Cortex of kidney (tissue), 1 donor: ENCODE results near the gene IDI1.

Experiments used
- DNase-seq: peaks from one replicate; lab custom pipeline; 2025; lab: John Stamatoyannopoulos, UW

Gene IDI1

DNA sequence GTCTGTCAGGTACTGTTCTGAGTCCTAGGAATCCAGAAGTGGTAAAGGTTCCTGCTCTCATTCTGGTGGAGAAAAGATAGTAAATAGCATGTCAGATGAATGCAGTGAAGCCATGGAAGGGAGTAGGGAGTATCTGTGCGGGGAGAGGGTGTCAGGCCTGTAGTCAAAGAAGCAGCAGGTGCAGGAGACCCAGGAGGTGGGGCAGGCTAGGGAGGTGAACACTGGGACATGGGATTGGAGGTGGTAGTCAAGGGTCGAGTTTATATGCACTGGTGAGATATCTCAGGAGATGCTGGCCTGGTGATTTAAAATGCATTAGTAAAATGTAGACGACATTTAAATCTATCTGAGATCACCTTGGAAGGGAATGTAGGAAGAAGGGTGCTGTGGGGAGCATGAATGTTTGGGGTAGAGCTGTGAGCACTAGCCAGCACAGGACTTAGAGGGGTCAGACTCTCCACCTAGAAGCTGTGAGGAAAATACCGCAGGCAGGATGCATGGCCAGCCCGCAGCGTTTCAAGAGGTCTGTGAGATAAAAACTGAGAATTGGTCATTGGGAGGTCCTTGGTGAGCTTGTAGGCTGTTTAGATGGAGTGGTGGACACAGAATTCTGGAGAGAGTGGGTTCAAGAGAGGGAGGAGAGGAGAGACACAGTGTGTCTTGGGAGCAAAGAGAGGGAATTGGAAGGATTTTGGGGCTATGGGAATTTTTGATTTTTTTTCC is 53.9 kb downstream of the IDI1 start:
- DNase-seq: no peak

DNA sequence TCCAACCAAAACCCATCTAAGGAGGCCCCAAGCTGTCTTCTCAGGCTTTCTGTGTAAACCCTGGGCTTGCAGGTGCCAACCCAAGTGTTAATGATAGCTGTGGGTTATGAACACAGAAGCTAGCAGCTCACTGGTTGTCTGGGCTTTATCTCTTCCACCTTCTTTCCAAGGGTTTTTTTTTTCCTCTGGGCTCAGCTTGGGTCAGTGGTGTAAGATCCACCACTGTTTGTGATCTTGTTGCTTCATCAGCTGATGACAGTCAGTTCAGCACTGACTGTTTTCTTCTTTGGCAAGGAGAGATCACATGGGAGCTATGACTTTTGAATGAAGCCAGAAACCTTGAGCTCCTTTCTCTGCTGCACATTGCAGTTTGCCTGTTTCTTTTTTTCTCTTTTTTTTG is 56.0 kb downstream of the IDI1 start:
- DNase-seq: no peak

DNA sequence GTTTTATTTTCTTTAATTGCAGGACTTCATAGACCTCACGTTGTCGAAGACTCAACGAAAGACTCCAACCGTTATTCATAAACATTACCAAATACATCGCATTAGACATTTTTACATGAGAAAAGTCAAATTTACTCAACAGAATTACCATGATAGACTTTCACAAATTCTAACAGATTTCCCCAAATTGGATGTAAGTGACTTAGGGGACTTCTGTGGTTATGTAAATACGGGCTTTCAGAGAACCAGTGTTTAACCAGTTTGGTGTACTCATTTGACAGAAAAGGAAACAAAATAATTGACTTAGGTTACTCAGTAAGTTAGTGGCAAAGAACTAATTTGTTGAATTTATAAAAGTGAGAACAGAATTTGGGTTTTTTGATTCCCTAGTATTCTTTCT is 56.5 kb downstream of the IDI1 start:
- DNase-seq: no peak

DNA sequence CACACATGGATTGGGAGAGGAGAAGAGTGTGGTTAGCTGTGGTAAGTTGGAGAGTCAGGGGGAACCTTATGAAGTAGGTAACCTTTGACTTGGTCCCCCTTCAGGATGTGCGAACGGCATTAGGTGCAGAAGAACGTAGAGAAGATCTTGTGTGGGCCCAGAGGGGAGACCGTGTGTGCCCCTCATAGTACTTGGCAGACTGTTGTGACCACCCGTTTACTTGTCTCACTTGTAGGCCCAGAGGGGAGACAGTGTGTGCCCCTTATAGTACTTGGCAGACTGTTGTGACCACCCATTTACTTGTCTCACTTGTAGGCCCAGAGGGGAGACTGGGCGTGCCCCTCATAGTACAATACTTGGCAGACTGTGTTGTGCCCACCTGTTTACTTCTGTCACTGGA is 58.1 kb downstream of the IDI1 start:
- DNase-seq: no peak
